HG02763 (cell line): ENCODE measurements around the gene FBXO10.

Experiments used
- ATAC-seq: cut with Tn5 transposase; IDR thresholded peaks from one replicate; pipeline ENCODE4 v1.9.1; 2021; ENCODE audit warnings: mild to moderate bottlenecking, moderate library complexity; ENCODE audit not compliant: unreplicated experiment

Gene FBXO10

GRCh38 chr9:37554318-37554717 lies 21.9 kb downstream of the FBXO10 start:
- ATAC-seq: no peak

GRCh38 chr9:37551888-37552287 lies 24.3 kb downstream of the FBXO10 start:
- no peak for ATAC-seq

GRCh38 chr9:37551468-37551867 lies 24.7 kb downstream of the FBXO10 start:
- ATAC-seq: no peak

GRCh38 chr9:37550781-37551180 lies 25.4 kb downstream of the FBXO10 start:
- no peak for ATAC-seq

GRCh38 chr9:37549527-37549926 lies 26.7 kb downstream of the FBXO10 start:
- ATAC-seq: no peak

GRCh38 chr9:37547328-37547878 lies 28.8 kb downstream of the FBXO10 start:
- no peak for ATAC-seq

GRCh38 chr9:37543468-37543867 lies 32.7 kb downstream of the FBXO10 start:
- no peak for ATAC-seq

GRCh38 chr9:37542895-37543294 lies 33.3 kb downstream of the FBXO10 start:
- ATAC-seq: no peak

- ATAC-seq: no peak
These were observed 33.7 kb downstream of the FBXO10 start for GRCh38 chr9:37542488-37542887.

GRCh38 chr9:37541465-37541864 lies 34.7 kb downstream of the FBXO10 start:
- ATAC-seq: no peak

GRCh38 chr9:37540634-37541033 lies 35.5 kb downstream of the FBXO10 start:
- no peak for ATAC-seq

- ATAC-seq: no peak
These were observed 36.5 kb downstream of the FBXO10 start for GRCh38 chr9:37539634-37540033.

GRCh38 chr9:37538099-37538498 lies 38.1 kb downstream of the FBXO10 start:
- no peak for ATAC-seq

- ATAC-seq: no peak
These were observed 41.3 kb downstream of the FBXO10 start for GRCh38 chr9:37534901-37535300.

GRCh38 chr9:37534412-37534811 lies 41.8 kb downstream of the FBXO10 start:
- no peak for ATAC-seq

GRCh38 chr9:37531699-37532098 lies 44.5 kb downstream of the FBXO10 start:
- peak; percentile 65 for ATAC-seq

- ATAC-seq: peak; percentile 64
These were observed 47.3 kb downstream of the FBXO10 start for GRCh38 chr9:37528652-37529471.

GRCh38 chr9:37523916-37524315 lies 52.3 kb downstream of the FBXO10 start:
- no peak for ATAC-seq

GRCh38 chr9:37522971-37523370 lies 53.2 kb downstream of the FBXO10 start:
- ATAC-seq: no peak

- ATAC-seq: no peak
These were observed 55.1 kb downstream of the FBXO10 start for GRCh38 chr9:37521111-37521510.

- ATAC-seq: no peak
These were observed 55.5 kb downstream of the FBXO10 start for GRCh38 chr9:37520641-37521040.

GRCh38 chr9:37517923-37518322 lies 58.3 kb downstream of the FBXO10 start:
- ATAC-seq: no peak
